GM19238 (cell line): ENCODE measurements around the gene FOXN3.
A peak's percentile ranks its signal among the peaks of the same experiment; 100 is the strongest.

ENCODE experiments used
- DNase-seq: peaks from one replicate; pipeline ENCODE4 v3.0.0; 2011; ENCODE audit warnings: low spot score; ENCODE audit not compliant: insufficient read length

The FOXN3 gene

DNA sequence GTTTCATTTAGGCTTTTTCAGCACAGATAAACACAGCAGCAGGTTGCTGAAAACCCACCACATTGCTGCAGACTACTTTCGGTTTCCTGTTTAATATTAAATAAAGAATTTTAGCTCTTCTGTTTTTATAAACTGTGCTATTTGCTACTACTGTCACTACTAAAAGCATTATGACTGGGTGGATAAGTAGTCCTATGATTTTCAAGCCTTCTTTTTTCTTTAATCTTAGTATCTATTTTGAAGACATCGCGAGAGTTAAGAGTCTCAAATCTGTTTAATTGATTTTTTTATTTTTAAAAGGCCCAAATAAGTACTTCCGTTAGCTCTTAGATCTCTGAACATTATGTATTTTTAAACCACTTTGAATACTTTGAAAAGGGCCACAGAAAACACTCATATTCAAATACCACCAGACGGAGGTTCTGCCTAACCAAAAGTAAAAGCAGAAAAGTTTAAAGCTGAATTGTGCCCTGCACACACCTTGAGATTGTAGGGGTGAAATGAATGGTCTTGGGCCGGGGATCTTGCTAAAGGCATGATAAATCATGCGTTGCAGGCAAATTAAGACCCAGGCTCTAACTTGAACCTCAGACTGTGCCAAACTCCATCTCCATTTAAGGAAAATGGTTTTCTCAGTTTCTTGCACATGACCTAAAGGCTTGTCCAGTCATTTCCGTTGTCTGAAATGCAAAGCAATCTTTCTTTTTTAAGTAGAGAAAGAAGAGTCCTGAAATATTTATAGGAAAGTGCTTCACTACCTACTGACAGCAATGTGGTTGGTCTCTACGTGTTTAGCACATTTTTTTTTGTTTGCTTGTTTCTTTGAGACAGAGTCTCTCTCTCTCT is 13.6 kb upstream of the FOXN3 start:
- peak; percentile 64 for DNase-seq

DNA sequence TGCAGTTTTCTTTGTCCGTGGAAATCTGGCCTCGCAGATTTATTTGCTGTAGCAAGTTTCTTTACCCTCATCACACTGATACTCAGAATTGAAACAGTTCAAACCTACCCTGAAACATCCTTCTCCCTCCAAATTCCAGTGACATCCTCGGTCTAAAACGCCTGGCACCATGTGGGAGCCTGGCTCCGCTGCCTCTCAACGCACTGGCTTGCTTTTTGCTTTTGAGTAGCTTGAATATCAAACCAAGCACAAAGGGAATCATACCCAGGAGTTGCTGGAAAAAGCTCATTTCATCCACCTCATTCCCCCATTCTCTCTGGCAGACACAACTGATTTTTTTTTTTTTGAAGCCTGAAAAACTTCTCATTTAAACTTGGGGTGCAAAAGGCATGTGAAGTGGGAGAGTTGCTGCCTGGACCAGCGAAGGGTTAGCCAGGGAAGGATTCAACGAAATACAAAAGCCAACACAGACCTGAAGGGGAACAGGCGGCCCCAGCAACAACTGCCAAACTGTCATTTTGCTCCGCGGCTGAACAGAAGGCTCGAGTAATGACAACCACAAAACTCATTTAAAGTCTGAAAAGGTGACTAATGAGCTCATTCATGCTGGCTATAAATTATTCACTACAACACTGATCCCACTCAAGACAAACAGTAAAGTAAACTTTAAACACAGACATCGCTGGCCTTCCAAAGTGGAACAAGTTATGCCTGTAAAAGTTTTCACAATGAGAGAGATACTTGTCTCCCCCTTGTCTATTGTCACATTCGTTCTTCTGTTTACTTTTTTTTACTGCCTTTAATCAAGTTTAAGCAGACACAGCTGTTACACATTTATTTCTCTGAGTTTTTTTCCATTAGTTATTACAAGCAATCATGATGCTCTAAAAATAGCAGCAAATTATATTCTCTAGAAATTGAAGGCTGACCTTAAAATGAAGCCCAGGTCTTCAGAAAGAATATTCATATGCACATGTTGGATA is 12.5 kb upstream of the FOXN3 start:
- no peak for DNase-seq

DNA sequence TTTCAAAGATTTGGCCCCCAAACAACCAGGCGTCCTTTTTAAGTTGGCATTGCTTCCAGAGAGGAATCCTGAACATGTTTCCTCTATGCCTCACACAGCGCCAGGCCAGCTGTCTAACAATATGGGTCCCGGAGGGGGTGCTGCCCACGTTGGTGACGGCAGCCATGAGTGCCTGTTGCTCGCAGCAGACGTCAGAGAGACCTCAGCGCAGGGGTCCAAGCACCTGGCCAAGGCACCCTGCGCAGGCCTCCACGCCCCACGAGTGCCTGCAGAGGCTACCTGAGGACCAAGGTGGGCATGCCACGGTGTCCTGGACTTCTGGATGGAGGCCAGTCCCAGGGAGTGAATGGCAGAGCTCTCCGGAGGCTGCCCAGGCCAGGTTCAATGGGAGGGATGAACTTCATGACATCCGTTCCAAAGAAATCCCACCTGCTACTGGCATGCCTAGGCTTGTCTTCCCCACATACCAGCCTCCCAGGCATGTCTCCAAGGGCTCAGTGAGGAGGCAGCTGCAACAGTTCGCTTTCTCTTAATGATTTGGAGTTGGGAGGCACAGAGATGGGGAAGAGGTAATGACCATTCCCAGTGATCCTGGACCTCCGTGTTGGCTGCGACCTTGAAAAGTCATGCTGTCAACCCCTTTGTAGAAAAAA is 11.6 kb upstream of the FOXN3 start:
- no peak for DNase-seq

DNA sequence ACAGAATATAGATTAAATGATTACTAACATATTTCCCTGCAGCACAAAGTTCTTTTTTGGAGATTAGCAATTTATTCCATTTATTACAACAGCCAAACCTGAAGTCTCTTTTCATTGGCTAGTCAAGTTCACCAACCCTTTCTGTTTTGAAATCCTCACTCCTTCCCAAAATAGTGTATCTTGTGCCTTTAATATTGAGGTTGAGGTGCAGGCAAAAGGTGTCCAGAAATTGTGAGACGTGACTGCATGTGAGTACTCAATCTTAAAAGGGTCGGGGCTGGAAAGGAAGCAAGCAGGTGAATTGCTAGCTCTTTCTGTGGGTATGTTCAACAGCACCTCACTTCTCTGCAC is 11.1 kb upstream of the FOXN3 start:
- no peak for DNase-seq

DNA sequence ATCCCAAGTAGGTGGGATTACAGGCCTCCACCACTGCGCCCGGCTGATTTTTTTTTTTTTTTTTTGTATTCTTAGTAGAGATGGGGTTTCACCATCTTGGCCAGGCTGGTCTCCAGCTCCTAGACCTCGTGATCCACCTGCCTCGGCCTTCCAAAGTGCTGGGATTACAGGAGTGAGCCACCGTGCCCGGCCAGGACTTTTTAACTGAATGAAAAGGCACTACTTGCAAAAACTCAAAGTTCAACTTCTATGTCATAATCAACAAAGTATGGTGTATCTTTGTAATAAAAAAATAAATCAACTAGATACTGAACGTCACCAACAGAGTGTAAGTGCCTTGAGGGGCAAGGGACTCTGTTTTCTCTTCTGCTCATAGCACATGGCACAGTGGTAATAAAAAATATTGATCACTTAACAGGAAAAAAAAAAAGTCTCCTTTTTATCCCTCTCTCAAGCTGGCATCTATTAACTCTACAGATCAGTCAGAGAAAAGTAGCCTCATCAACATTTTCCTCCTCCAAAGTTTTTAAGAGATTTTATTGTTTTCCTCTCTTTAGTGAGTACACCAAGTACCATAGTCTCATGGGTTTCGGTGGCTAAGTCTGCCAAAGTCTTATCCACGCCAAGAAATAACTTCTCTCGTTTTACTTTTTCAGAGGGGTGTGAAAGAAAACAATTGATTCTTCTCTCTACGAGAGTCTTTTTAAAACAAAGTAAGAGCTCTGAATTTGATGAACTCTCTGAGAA is 10.6 kb upstream of the FOXN3 start:
- no peak for DNase-seq

DNA sequence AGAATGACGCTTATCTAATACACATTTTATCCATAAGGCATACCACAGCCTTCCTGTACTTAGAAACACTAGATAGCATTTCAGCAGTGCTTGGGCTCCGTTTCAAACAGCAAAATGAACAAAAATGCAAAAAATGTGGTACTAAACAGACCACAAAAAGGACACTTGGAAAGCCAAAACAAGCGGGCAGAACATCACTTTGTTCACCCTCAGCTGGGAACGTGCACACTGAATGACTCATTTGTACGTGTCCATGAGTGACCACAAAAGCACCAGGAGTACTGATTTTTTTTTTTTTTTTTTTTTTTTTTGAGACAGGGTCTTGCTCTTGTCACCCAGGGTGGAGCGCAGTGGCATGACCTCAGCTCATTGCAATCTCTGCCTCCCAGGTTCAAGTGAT is 8.9 kb upstream of the FOXN3 start:
- no peak for DNase-seq

DNA sequence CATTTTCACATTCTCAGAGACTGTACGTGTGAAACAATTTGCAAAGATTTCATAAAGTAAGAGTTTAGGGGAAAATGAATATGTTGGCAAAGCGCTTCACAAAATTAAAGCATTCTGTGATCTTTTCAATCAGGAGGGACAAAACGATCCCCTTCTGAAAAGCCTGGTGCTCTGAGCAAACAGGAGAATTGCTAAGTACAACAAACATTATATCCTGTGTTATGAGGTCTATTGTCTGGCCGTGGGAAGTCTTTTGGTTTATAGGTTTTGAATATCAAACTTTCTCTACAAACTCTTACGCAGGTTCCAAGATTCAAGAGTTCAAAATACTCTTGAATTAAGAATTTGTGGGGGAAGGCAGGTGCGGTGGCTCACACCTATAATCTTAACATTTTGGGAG is 7.2 kb upstream of the FOXN3 start:
- DNase-seq: no peak

- DNase-seq: no peak
Observed at GRCh38 chr14:89422952-89423345, 5.9 kb upstream of the FOXN3 start.

DNA sequence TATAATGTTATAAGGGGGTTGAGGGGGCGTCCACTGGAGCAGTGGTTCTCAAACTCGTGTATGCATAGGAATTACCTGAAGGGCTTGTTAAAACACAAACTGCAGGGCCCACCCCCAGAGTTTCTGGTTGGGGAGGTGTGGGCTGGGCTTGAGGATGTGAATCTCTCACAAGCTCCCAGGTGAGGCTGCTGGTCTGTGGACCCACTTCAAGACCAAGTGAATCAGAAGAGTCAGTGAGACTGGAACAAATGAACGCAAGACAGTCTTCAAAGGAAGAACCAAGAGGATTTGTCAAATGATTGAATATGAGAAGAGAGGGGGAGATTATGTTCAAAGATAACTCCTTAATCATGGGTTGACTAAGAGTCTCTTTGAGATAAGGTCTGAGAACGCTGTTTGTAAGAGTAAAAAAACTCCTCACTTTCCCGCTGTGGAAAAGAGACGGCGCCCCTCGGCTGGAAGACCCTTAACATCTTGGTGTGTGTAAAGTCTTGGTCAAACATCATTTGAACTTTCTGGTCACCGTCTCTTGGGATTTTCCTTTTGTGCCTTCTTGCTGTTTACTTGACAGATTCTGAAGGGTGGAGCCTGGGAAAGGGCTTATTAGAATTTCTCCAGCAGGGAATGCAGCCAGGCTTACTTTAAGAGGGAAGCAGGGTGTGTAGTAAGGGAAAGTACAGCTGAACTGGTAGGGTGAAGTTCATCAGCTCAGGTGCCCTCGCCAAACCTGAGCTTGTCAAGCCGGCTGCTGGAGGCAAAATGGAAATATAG is 5.3 kb upstream of the FOXN3 start:
- DNase-seq: no peak

- no peak for DNase-seq
Observed at GRCh38 chr14:89420502-89420901, 3.5 kb upstream of the FOXN3 start.

DNA sequence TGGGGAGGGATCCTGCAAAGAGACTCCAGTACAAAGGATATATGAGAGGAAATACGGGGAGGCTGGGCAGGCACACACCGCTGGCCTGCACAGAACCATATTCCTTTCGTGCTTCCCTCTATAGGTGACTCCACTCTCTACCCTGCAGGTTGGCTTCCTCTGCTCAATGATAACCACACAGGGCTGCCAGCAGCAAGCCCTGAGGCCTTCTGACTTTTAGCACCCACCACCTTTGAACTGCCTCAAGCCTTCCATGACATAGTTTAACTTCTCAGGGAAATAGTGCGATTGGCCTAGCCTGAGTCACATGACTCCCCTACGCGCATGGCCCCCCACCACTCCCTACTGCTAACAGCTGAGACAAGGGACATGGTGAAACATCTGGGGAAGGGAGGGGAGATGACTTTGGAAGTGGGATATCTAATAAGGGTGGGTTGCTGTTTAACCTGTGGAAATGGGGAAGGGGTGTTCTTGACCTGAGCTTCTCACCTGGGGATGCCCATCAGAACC is 3.0 kb upstream of the FOXN3 start:
- no peak for DNase-seq

DNA sequence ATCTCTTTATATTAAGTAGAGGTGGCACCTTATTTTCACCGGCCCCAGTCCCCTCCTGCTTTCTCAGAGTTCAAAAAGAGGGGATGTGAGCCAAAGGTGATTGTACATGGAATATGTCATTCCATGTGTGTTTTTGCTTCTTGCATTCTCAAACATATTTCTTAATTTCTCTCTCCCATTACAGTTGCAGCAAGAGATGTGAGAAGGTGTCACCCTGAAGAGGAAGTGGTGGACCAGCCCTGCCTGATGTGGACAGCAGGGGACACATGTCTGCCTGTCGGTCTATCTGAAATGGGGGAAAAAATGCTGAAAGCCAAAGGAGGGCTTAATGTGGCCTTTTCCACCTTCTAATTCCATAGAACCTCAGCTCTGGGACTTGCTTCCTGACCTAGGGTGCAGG is 1.9 kb upstream of the FOXN3 start:
- no peak for DNase-seq

DNA sequence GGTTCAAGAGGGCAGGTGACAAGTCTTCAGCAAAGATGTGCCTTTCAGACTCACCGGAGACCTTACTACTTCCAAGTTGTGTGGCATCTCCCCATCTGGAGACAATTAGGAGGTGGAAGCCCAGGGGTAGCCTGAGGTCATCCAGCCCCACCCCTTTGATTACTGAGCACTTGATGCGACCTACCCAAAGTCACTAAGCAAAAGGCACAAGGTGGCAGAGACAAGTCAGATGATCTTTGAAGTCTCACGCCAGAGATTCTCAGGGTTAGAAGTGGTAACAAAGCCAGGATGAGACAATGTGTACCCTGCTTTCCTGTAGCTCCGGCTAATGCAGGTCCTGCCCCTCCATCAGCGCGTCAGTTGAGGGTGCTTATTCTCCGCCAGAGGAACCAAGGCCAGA is 1.4 kb upstream of the FOXN3 start:
- no peak for DNase-seq

DNA sequence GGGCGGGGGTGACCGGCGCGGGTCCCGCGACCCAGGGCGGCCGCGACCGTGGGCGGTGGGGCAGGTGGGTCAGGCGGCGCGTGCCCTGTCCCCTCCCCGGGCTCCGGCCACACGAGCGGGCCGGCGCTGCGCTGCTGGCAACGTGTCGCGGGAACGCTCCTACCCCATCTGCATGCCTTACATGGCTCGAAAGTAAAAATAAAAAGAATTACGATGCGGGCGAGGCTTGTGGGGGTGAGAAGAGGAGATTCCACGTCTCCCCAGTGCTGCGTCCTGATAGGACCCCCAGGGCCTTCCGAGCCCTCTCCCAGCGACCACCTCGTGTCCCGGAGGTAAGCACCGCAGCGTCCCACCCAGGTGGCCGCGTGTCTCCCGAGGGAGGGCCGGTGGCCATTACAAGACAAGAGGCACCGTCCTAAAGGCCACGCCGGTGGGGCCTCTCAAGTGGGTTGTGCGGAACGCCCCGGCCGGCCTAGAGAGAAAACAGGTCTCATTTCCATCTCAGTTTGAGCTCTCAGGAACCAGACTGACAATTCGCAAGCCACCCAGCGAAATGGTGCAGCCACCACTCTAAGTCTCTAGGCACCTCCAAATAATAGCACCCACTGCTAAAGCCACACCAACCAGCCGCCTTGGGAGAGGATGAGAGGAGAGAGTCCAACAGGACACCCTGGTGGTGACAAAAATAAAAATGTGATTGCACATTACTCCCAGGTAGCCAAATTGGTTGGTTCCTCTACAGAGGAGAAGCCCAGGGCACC is 612 bp upstream of the FOXN3 start:
- DNase-seq: peak; percentile 38

- peak; percentile 96 for DNase-seq
Observed at GRCh38 chr14:89416002-89416995, 734 bp downstream of the FOXN3 start.

DNA sequence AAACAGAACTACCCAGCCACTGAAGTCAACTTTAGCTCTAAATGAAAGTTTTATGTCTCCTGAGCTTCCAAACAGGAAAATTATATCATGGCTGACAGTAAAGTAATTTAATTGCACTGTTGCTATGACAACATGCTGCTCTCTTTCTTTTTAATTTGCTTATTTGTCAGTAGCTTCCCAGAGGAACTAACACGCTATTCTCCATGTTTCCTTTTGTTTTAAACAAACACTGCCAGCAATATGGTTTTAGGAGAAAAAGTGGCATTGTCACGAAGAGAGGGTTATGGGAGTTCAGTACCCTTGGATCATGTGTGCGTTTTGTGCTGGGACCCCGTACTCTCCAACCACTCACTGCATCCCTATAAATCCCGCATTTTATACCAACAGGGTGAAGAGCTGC is 1.9 kb downstream of the FOXN3 start:
- DNase-seq: no peak

- DNase-seq: no peak
Observed at GRCh38 chr14:89411976-89412375, 5.1 kb downstream of the FOXN3 start.

DNA sequence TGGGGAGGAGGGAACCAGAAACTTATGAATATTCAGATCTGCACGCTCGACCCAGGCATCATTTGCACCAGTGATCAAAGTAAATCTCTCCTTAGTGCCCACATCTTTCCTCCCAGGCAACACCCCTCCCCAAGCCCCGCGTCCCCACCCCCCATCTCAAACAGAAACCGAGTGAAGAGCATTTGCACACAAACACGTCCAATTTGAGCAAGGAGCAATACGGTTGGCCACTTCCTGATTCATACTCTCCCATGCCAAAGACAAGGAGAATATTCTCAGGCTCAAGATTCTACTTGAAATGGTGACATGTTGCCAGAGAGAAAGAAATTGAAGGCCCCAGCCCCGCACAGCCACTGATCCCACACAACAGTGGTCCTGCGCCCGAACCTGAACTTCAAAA is 7.1 kb downstream of the FOXN3 start:
- no peak for DNase-seq
